Transverse colon (tissue), 4 donors: ENCODE results near the gene FAN1.

Experiments
- CTCF ChIP-seq, 5 experiments: fragments of 200-600 bp in 3 of 5; fragments of 450-650 bp in 2 of 5; sonication (generic) in 3 of 5; IDR thresholded peaks; 1 replicate in 2 of 5; 2 replicates in 3 of 5; pipeline ENCODE4 v1.5.1; 2016 to 2017; ENCODE audit warnings: antibody characterized with exemption in 5 of 5, inconsistent platforms in 3 of 5, mild to moderate bottlenecking in 2 of 5, moderate library complexity in 1 of 5
- EP300 ChIP-seq: sonication (generic); formaldehyde crosslinking; IDR thresholded peaks from one replicate; pipeline ENCODE4 v1.6.1; 2017; ENCODE audit warnings: antibody characterized with exemption, low read depth
- POLR2A ChIP-seq: fragments of 450-650 bp; IDR thresholded peaks from one replicate; pipeline ENCODE4 v1.6.1; 2016; ENCODE audit warnings: antibody characterized with exemption, mild to moderate bottlenecking, moderate library complexity
- POLR2AphosphoS5 ChIP-seq, 3 donors: sonication (generic); formaldehyde crosslinking; IDR thresholded peaks; one replicate each; pipeline ENCODE4 v1.6.1; 2016; ENCODE audit warnings: antibody characterized with exemption in 3 of 3

GRCh38 chr15:30939161-30939560 is 35.4 kb downstream of the FAN1 start:
- no peak for TF ChIP-seq CTCF (IDR thresholded peaks at IDR 0.05)
- TF ChIP-seq POLR2AphosphoS5 (IDR thresholded peaks at IDR 0.05) = no peak
- TF ChIP-seq EP300 = no peak
- no peak for TF ChIP-seq POLR2A
